GM12865 (cell line): Measurements from ENCODE around the gene LUZP2.

ENCODE experiments used
- DNase-seq: peaks from one replicate; pipeline ENCODE4 v3.0.0; 2010; ENCODE audit warnings: low read depth
- H3K4me3 ChIP-seq: 2 replicates; pipeline ENCODE4 v1.5.1; 2011; ENCODE audit warnings: mild to moderate bottlenecking, low read depth, low read length, control low read depth
- TF ChIP-seq, protein P1 (sequence below): IDR thresholded peaks from 2 replicates; pipeline ENCODE4 v1.5.1; 2011; ENCODE audit warnings: low read length, control low read depth, low read depth, inconsistent platforms; ENCODE audit not compliant: insufficient read depth; ENCODE audit errors: missing control alignments

The LUZP2 gene

GRCh38 chr11:24837112-24837511, 340.3 kb downstream of the LUZP2 start:
- TF ChIP-seq, protein P1, sequence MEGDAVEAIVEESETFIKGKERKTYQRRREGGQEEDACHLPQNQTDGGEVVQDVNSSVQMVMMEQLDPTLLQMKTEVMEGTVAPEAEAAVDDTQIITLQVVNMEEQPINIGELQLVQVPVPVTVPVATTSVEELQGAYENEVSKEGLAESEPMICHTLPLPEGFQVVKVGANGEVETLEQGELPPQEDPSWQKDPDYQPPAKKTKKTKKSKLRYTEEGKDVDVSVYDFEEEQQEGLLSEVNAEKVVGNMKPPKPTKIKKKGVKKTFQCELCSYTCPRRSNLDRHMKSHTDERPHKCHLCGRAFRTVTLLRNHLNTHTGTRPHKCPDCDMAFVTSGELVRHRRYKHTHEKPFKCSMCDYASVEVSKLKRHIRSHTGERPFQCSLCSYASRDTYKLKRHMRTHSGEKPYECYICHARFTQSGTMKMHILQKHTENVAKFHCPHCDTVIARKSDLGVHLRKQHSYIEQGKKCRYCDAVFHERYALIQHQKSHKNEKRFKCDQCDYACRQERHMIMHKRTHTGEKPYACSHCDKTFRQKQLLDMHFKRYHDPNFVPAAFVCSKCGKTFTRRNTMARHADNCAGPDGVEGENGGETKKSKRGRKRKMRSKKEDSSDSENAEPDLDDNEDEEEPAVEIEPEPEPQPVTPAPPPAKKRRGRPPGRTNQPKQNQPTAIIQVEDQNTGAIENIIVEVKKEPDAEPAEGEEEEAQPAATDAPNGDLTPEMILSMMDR: no peak
- H3K4me3 ChIP-seq: no peak overlapping the region
- DNase-seq: no peak

DNA sequence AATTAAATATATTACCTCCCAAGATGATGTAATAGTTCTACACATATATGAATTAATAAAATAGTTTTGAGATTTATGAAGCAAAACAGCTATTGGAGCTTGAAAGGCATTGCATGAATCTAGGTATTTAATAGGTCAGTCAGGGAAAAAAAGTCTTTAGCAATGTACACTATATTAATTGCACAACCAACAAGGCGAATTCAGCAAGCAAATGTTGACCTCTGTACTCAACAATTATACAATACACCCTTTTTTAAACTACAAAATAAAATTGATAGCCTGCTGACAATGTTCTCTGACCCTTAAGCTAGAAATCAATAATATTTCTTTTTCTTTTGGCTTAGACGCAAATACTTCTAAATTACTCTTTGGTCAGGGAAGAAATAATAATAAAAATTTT, 345.5 kb downstream of the LUZP2 start:
- DNase-seq: no peak
- TF ChIP-seq, protein P1: no peak
- H3K4me3 ChIP-seq: no peak overlapping the region

GRCh38 chr11:24844406-24844805, 347.6 kb downstream of the LUZP2 start:
- no peak for DNase-seq
- H3K4me3 ChIP-seq: no peak overlapping the region
- TF ChIP-seq, protein P1: no peak

DNA sequence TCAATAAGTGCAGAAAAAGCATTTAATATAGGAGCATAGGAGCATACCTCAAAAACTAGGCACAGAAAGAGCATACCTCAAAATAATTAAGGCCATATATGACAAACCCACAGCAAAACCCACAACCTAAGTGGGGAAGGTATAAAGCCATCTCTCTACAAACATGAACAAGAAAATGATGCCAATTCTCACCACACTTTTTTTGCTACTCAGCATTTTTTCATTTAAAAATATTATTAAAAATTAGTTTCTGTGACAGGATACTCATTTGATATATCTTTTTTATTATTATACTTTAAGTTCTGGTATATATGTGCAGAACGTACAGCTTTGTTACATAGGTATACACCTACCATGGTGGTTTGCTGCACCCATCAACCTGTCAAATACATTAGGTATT, 352.0 kb downstream of the LUZP2 start:
- H3K4me3 ChIP-seq: no peak overlapping the region
- TF ChIP-seq, protein P1: no peak
- no peak for DNase-seq

- TF ChIP-seq, protein P1: no peak
These were observed 359.1 kb downstream of the LUZP2 start for GRCh38 chr11:24855951-24856350.

DNA sequence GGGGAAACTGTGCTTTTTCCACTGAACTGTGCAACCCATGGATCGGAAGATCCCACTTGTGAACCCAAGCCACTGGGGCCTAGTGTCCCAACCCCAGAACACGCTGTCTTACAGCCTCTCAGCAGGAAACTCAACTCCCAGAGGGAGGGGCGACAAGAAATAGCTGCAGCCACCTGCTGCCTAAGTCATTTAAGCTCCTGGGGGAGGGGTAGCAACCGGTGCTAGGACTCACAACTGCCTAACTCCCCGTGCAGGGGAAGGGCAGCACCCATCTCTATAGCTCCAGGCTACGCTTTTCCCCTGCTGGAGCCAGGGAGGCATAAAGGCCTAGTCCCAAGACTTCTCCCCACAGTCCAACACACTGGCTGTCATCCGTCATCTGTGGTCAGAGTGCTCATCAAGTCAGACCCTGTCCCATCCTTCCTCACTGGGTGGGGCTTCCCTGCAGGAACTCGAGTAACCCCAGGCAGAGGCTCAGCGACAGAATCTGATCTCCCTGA, 363.0 kb downstream of the LUZP2 start:
- no peak overlapping the region for H3K4me3 ChIP-seq
- DNase-seq: no peak
- TF ChIP-seq, protein P1: no peak

More at GRCh38 chr11:24855951-24856350, 359.1 kb downstream of the LUZP2 start:
- H3K4me3 ChIP-seq: no peak overlapping the region
- no peak for DNase-seq

GRCh38 chr11:24861440-24861839, 364.6 kb downstream of the LUZP2 start:
- H3K4me3 ChIP-seq: no peak overlapping the region
- TF ChIP-seq, protein P1: no peak
- no peak for DNase-seq
